Lower leg skin (tissue), 4 donors: ENCODE data around the gene CHRM5. TPM values are rescaled to one million over a fixed set of nuclear protein-coding genes. Genes with fewer than 3 reads are reported as not detected.

Source experiments
- DNase-seq, 2 donors: peaks; one replicate each; pipeline ENCODE4 v3.0.0-alpha.2; 2019; ENCODE audit warnings: low spot score in 2 of 2
- H3K4me3 ChIP-seq: fragments of 200-600 bp; sonication (generic); 2 replicates; pipeline ENCODE4 v1.5.1; 2017; ENCODE audit warnings: mild to moderate bottlenecking, low read depth; ENCODE audit not compliant: poor library complexity, severe bottlenecking
- POLR2A ChIP-seq, 2 donors: fragments of 450-650 bp; IDR thresholded peaks; one replicate each; pipeline ENCODE4 v1.6.1; 2016 to 2017; ENCODE audit warnings: antibody characterized with exemption in 2 of 2, mild to moderate bottlenecking in 1 of 2, moderate library complexity in 1 of 2
- WGBS, 2 donors: methylation state at CpG; one replicate each; pipeline ENCODE4 v1.1.5; 2018; 5-methylcytosine and 5-hydroxymethylcytosine counted together
- intact Hi-C: fragments of 100-400 bp; cut with DNase I; formaldehyde crosslinking; loops from one replicate; pipeline ENCODE4 v1.15.0; 2023; ENCODE audit warnings: low total_unique reads
- total RNA-seq, 4 donors: library from RNA; depleted of rRNA; stranded (reverse); fragments of >200 nt; gene quantifications; one replicate each; pipeline ENCODE4 v1.1.0, GENCODE V29; 2016
- TF ChIP-seq, protein P1 (sequence below), 3 donors: fragments of 450-650 bp; IDR thresholded peaks; one replicate each; pipeline ENCODE4 v1.5.1; 2016; ENCODE audit warnings: antibody characterized with exemption in 3 of 3, mild to moderate bottlenecking in 3 of 3, moderate library complexity in 2 of 3

Gene CHRM5
- total RNA-seq, 4 donors from 2014 or later = not detected

DNA sequence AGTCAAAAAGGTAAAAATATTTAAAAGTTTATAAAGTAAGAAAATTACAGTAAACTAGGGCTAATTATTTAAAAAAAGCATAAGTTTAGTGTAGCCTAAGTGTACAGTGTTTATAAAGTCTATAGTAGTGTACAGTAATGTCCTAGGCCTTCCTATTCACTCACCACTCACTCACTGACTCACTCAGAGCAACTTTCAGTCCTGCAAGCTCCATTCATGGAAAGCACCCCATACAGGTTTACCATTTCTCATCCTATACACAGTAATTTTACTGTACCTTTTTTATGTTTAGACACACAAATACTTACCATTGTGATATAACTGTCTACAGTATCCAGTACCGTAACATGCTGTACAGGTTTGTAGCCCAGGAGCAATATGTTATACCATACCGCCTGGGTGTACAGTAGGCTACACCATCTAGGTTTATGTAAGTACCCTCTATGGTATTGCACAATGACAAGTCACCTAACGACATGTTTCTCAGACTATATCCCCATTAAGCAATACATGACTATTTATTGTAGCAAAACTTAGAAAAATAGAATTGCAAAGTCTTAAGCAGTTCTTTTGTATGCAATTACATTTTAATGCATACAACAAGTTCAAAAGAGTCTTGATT is 51.2 kb downstream of the CHRM5 start:
- no peak for DNase-seq
- WGBS, 2 donors = 93 to 97% methylated on average over 3 of the region's 3 CpGs
- intact Hi-C loops = no loop called here

DNA sequence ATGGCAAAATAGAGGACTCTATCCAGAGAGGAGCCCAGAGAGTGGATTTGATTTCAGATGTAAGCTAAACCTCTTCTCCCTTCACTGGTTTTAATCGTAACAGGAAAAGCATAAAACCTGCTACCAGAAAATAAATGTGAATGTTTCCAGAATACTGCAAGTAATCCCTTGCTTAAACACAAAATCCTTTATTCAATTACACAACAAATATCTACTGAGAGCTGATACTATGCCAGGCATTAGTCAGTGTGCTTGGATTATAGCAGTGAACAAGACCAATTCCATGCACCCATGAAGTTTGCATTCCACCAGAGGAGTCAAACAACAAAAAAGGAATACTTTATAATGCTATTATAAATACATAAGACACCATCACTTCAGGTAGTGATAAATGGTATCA is 55.6 kb downstream of the CHRM5 start:
- no peak for TF ChIP-seq POLR2A (IDR thresholded peaks at IDR 0.05)
- TF ChIP-seq, protein P1, sequence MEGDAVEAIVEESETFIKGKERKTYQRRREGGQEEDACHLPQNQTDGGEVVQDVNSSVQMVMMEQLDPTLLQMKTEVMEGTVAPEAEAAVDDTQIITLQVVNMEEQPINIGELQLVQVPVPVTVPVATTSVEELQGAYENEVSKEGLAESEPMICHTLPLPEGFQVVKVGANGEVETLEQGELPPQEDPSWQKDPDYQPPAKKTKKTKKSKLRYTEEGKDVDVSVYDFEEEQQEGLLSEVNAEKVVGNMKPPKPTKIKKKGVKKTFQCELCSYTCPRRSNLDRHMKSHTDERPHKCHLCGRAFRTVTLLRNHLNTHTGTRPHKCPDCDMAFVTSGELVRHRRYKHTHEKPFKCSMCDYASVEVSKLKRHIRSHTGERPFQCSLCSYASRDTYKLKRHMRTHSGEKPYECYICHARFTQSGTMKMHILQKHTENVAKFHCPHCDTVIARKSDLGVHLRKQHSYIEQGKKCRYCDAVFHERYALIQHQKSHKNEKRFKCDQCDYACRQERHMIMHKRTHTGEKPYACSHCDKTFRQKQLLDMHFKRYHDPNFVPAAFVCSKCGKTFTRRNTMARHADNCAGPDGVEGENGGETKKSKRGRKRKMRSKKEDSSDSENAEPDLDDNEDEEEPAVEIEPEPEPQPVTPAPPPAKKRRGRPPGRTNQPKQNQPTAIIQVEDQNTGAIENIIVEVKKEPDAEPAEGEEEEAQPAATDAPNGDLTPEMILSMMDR (IDR thresholded peaks at IDR 0.05) = no peak
- H3K4me3 ChIP-seq = no peak overlapping the region
- intact Hi-C loops = no loop called here
- WGBS, 2 donors = 66 to 69% methylated on average over 1 of the region's 1 CpG
- no peak for DNase-seq

More for the DNA sequence above, 51.2 kb downstream of the CHRM5 start:
- H3K4me3 ChIP-seq = no peak overlapping the region
- TF ChIP-seq POLR2A (IDR thresholded peaks at IDR 0.05) = no peak
- TF ChIP-seq, protein P1 (IDR thresholded peaks at IDR 0.05) = no peak

DNA sequence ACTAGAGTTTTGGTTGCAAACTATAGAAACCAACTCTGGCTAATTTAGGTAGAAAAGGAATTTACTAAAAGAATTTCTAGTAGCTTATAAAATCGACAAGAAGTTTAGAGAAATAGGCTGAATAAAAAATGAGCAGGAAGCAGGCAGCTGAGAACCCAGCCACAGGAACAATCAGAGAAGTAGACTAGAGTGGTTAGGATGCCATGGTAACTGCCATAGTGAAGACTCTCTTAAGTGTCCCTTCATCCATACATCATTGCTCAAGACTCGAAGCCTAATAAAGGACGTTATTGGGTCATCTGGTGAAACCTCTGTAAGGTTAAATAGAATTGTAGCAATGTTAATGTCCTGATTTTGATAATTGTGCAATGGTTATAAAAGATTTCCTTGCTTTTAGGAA is 57.0 kb downstream of the CHRM5 start:
- intact Hi-C loops = no loop called here
- WGBS, 2 donors = 86 to 88% methylated on average over 3 of the region's 3 CpGs
- no peak overlapping the region for H3K4me3 ChIP-seq
- TF ChIP-seq, protein P1 (IDR thresholded peaks at IDR 0.05) = no peak
- no peak for TF ChIP-seq POLR2A (IDR thresholded peaks at IDR 0.05)
- DNase-seq = no peak

DNA sequence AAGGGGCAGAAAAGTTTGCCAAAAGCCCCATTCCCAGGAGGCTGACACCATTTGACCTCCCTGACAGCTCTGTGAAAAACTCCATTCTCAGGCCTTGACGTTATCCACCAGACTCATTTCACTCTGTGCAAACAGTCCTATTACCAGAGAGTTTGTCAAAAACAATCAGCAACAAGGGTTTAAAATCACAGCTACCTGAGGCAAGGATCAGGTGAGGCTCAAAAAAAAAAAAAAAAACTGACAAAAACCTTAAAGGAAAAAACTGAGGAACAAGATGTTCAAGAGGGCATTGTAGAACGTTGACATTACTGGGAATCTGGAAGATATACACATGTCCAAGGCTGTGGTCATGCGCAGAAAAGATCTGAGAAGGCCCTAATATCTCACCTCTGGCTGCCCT is 59.3 kb downstream of the CHRM5 start:
- TF ChIP-seq, protein P1 (IDR thresholded peaks at IDR 0.05) = no peak
- TF ChIP-seq POLR2A (IDR thresholded peaks at IDR 0.05) = no peak
- H3K4me3 ChIP-seq = no peak overlapping the region
- 78 to 84% methylated on average over 3 of the region's 3 CpGs for WGBS, 2 donors
- DNase-seq = no peak
- intact Hi-C loops = no loop called here

DNA sequence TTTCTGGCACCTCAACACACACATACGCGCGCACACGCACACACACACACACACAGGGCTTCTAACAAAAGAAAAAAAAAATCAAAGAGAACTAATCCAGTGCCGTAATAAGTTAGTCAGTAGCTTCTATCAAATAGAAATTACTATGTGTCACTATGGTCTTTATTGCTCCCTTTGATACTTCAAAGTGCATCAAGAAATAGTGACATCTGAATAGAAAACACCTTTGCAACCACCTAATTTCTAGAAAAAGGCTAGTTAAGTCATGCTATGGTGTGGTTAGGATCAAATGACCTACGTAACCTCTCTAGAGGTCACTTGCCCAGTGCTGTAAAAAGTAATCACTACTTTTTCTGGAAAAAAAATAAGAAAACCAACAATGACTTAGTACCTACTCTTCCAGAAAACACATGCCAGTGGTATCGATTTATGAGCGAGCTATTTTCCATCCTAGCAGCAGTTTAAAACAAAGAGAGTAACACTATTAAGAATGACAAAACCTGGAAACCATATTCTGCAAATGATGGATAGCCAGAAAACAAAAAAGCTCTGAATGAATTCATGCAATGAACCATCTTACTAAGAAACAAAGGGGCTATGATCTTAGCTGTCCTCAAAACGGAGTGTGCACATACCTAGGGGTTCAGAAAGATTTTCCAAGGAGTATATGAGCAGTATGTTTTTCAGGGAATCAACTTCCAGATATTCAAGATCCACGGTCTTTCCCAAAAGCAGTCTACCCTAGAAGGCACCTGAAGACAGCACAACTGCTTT is 63.9 kb downstream of the CHRM5 start:
- WGBS, 2 donors = 84 to 85% methylated on average over 10 of the region's 10 CpGs
- intact Hi-C loops = no loop called here
- no peak for DNase-seq
- H3K4me3 ChIP-seq = no peak overlapping the region
- TF ChIP-seq POLR2A (IDR thresholded peaks at IDR 0.05) = no peak
- TF ChIP-seq, protein P1 (IDR thresholded peaks at IDR 0.05) = no peak
